CD1c-positive myeloid dendritic cell (primary cell): ENCODE results near the gene SLC25A36.
"Not testable (repeated sequence)": the region's sequence is repeated elsewhere in the genome, so short reads cannot be mapped to it uniquely, and the experiment has no call there.

Experiments used
- DNase-seq: peaks from one replicate; pipeline ENCODE4 v3.0.0-alpha.2; 2016; ENCODE audit errors: extremely low spot score

Gene SLC25A36

DNA sequence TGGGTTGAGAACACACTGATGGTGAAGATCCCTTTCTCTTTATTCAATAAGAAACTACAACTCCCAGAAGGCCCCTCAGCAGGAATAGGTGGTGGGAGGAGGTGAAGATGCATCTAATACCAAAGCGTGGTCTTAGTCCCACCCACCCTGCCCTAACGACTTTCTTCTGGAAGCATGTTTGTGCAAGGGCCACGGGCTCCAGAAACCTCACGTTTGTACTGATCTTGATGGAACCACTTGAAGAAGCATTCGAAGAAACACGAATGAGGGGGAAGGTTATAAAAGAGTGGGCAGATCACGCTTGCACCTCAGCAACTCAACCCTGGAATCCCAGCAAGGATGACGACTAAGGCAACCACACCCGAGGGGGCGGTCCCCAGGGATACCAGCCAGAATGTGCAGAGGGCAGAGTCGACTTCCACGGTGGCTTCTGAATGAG lies 10.6 kb upstream of the SLC25A36 start:
- DNase-seq, result no peak

DNA sequence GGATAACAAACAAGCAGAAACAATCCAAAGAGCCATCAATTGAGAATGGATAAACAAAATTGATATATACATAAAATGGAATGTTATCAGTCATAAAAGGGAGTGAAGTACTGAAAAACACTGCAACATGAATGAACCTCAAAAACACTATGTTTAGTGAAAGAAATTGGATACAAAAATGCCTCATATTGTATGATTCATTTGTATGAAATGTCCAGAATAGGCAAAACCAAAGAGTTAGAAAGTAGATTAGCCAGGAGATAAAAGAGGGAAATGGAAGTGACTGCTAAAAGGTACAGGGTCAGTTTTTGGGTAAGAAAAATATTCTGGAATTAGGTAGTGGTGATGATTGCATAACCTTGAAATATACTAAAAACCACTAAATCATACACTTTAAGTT lies 9.8 kb upstream of the SLC25A36 start:
- DNase-seq, result no peak

DNA sequence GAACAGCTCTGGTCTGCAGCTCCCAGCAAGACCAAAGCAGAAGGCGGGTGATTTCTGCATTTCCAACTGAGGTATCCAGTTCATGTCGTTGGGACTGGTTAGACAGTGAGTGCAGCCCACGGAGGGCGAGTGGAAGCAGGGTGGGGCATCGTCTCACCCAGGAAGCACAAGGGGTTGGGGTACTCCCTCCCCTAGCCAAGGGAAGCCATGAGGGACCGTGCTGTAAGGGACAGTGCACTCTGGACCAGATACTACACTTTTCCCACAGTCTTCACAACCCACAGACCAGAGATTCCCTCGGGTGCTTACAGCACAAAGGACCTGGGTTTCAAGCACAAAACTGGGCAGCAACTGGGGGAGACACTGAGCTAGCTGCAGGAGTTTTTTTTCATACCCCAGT lies 8.5 kb upstream of the SLC25A36 start:
- DNase-seq, result no peak

DNA sequence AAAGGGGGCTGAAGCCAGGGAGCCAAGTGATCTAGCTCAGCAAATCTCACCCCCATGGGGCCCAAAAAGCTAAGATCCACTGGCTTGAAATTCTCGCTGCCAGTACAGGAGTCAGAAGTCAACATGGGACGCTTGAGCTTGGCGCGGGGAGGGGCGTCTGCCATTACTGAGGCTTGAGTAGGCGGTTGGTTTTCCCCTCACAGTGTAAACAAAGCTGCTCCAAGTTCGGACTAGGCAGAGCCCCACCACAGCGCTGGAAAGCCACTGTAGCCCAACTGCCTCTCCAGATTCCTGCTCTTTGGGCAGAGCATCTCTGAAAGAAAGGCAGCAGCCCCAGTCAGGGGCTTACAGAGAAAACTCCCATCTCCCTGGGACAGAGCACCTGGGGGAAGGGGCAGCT lies 8.1 kb upstream of the SLC25A36 start:
- no peak for DNase-seq

DNA sequence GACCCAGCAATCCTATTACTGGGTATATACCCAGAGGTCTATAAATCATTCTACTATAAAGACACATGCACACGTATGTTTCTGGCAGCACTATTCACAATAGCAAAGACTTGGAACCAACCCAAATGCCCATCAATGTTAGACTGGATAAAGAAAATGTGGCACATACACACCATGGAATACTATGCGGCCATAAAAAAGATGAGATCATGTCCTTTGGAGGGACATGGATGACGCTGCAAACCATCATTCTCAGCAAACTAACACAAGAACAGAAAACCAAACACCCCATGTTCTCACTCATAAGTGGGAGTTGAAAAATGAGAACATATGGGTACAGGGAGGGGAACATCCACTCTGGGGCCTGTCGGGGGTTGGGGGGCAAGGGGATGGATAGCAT lies 2.3 kb upstream of the SLC25A36 start:
- DNase-seq, result not testable (repeated sequence)

DNA sequence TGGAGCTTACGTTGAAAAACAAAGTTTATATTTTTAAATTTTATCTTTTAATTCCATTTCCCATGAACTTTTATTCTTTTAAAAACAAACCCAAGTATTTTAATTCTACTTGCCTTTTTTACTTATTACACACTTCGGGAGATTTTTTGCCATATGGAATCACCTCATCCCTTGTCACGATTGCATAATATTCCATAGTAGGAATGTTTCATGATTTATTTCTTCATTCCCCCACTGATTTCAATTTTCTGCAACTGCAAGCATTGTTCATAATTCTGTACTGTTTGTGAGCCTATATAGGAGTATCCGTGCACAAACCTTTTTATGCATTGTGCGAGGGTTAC lies 574 bp upstream of the SLC25A36 start:
- DNase-seq, result no peak

DNA sequence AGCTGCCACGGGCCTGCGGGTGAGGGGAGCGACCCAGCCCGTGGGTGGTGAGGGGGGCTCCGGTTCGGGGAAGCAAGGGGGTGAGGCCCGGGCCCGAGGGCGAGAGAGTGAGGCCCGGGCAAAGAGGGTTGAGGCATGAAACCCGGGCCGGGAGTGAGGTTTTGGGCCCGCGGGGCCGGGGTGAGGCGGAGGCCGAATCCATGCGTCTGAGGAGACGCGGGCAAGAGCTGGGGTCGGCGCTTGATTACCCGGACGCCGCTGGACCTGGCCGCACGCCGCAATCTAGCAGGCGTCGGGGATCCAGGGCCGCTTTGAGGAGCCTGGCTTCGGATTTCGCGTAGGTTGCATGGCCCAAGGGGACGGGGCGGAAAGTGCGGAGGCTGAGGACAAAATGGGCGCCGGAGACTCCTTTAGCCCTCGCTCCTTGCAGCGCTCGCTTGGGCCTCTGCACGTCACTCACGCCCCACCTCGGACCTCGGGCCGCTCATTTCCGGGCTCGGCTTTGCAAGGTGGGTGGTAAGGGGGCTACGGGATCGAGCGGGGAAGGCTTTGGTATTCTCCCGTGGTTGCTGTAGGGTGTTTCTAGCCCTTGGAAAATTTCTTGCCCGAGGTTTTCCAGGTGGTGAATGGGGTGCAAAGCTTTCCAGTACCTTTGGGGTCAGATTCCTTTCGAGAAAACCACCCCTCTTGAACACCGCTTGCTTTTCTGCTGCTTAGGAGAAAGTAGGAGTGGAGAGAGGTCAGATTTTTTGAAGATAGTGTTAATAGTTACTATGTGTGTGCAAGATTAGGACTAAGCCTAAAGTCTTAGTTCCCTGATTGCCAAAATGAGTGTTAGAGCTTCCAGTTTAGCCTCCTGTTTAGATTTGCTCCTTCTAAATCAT lies 827 bp downstream of the SLC25A36 start:
- peak; percentile 71 for DNase-seq

DNA sequence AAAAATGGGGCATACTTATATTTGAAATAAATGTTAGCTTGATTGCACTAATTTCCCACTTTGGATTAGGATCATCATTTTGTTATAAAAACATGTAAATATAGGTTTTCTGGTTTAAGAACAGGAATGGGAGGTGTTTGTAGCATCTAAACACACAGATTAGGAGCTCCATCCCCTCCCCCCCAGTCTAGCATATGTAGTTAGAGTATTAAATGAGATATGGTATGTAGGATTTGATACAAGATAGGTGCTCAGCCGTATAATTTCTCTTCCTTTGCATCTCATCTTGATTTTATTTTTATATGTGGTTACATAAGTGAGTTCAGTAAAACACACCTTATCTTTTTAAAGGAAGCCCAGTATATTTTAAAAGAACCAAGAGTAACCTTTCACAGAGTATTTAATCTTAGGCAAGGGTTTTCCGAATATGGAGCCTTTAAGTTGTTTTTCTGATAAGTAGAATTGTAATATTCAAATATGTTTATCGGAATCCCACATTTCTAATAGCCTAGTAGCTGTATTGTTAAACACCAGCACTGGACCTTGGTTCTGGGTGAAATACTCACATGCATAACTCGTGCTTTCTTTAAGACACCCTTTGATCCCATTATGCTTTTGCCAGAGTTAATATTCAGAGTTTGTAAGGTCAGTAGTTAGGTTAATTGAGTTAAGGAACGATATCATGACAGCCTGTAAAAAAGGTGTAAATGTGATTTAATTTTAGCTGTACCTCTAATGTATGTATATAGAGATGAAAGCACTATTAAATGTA lies 2.3 kb downstream of the SLC25A36 start:
- no peak for DNase-seq

DNA sequence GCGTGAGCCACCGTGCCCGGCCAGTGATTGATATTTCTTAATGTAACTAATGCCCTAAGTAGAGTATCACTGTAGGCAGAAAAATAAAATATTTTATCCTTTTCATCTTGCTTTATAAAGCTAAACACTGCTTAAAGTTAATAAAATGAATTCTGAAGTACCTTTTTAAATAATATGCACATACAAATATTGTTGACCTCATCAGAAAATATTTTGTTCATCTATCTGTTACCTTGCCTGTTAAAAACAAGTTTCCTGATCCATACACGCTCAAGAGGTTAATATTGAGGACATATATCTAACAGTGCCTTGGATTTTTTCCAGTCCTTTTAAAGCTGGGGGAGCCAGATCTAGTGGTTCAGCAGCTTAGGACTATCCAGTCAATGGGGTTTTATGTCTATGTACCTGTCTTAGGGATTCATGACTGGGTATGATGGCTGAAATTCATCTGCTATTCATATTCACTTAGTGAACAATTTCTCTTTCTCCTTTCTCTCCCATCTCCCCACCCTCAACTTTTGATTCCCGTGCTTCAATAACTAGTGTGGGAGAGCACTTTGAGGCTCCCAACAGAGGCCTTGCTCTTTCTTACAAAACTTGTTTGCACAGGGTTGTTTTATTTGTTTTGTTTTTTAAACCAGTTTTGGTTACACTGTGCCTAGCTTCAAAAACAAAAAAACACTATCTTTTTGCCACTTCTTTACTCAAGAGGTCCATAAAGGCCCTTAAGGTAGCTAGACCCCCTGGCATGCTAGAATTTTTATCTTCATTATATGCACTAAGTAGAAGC lies 7.0 kb downstream of the SLC25A36 start:
- no peak for DNase-seq

DNA sequence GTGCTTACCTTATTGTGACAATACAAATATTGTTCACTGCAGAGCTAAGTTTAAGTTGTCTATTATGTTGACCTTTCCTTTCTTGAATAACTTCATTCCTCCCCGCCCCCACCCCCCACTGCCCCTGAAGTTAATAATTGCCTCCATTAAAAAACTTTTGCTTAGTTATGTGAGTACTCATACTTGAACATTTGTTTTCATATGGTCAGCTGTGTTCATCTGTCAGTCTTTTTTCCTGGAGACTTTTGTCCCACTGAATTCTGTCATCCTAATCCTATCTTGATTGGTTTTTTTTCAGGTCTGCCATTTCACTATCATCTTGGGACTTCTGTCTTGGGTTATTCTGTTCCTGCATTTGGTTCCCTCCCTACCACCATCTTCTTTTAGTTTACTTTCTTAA lies 8.5 kb downstream of the SLC25A36 start:
- DNase-seq, result no peak

DNA sequence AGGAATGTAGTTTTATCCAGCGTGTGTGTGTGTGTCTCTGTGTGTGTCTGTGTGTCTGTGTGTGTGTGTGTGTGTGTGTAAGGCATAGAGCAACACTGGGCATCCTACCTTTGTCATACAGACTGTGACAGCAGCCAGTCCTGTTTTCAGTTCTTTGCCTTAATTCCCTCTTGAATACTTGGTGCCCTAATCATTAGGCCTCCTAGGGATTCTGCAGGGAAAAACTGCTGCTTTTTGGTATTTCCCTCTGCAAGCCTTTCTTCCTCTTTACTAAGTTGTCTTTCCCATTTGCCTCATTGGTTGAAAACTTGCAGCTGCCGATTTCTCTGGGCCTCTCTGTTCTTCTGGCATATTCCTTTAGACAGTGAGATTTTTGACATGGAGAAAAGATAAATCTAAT lies 9.2 kb downstream of the SLC25A36 start:
- DNase-seq, result no peak

DNA sequence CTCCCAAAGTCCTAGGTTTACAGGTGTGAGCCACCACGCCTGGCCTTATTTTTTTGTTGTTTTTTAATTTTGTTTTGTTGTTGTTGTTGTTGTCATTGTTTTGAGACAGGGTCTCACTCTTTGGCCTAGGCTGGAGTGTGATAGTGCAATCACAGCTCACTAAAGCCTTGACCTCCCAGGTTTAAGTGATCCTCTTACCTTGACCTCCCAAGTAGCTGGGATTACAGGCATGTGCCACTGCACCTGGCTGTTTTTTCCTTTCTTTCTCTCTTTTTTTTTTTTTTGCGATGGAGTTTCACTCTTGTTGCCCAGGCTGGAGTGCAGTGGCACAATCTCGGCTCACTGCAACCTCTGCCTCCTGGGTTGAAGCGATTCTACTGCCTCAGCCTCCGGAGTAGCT lies 10.1 kb downstream of the SLC25A36 start:
- DNase-seq, result not testable (repeated sequence)

DNA sequence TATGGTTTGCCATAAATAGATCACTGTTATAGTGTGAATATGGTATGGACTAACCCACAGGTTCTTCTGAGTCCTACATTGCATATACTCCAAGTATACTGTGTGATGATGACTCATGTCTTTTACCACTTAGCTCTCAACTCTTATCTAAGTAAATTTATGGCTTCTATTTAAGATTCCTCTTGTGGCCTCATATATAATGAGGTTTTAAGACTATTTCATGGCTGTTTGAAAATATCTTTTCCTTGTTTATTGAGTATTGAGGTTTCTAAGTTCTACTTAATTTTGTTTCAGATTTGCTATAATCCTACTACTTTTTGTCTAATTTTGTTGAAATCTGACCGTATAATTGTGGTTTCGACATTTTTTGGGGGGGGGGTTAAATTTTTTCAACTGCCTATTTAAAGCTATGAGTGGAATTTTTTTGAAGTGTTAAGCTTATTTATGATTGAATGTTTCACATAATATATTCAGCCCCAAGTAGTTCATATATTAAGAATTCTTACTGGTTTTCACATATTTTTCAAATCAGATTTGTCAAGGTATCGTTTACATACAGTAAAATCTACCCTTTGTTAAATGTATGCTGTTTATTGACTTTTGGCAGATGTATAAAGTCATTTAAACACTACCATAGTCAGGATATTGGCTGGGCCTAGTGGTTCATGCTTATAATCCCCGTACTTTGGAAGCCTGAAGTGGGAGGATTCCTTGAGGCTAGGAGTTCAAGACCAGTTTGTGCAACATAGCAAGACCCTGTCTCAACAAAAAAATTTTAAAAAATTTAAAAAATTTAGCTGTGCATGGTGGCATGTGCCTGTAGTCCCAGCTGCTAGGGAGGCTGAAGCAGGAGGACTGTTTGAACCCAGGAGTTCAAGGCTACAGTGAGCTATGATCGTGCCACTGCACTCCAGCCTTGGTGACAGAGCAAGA lies 11.7 kb downstream of the SLC25A36 start:
- no peak for DNase-seq

DNA sequence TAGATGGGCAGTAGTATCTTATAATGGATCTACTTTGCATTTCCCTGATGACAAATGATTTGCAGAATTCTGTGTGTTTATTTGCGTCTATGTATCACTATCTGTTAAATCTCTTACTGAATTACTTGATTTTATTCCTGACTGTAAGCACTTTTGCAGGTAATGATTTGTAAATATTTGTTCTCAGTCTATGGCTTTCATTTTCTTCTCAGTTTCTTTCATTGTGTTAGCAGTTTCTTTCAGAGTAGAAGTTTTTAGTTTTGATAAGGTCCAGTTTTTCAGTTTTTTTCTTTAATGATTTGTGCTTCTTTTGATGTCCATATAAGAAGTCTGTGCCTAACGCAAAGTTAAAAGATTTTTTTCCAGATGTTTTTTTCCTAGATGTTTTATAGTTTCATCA lies 12.9 kb downstream of the SLC25A36 start:
- no peak for DNase-seq

DNA sequence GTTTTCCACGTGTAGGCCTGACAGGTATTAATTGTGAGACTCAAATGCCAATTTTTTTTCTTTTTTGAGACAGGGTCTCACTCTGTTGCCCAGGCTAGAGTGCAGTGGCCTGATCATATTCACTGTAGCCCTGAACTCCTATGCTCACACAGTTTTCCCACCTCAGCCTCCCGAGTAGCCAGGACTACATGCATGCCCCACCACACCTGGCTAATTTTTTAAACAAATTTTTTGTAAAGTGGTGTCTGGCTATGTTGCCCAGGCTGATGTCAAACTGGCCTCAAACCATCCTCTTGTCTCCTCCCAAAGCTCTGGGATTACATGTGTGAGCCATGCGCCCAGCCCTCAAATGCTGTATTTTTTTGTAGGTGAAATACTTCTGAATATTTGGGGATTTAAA lies 14.0 kb downstream of the SLC25A36 start:
- no peak for DNase-seq

DNA sequence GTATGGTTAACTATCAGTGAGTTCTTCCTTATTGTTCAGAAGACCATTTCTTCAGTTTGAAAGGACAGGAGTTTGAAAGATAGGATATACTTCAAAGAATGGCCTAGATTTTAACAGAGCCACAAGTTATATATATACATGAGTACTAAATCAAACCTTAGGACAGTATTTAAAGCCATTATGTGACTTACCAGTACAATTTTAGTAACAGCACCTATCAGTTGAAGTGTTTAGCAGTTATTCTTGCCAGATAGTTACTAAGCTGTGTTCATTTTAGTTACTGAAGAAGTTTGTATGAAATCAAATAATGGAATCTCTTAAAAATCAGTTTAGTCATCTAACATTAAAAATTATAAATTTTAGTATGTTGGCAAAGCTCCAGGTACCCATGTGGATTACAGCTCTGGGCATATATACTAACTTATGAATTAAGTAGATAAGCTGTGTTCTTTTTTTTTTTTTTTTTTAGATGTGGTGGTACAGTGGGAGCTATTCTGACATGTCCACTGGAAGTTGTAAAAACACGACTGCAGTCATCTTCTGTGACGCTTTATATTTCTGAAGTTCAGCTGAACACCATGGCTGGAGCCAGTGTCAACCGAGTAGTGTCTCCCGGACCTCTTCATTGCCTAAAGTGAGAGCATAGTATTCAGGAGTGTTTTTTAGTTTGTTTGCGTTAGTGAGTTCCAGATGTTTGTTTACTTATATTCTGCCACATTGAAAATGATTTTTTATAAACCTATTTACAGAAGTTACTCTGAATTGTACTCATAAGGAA lies 14.6 kb downstream of the SLC25A36 start:
- DNase-seq, result no peak

DNA sequence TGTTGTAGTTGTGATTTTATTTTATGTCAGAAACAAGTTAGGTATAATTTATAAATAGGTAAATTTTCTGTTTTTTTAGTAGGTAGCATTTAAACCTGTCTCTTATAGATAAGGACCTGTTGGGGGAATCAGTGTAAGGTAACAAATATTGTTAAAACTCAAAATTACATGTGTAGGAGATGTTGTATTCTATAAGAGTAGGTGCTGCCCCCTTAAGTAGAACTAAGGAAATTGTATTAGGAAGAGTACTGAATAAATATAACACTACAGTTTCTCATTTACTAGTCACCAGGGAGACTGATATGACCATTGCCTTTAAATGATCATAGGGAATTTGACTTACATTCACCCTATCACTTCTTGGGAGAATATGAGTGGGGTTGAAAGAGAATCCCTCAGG lies 31.2 kb downstream of the SLC25A36 start:
- DNase-seq, result no peak

DNA sequence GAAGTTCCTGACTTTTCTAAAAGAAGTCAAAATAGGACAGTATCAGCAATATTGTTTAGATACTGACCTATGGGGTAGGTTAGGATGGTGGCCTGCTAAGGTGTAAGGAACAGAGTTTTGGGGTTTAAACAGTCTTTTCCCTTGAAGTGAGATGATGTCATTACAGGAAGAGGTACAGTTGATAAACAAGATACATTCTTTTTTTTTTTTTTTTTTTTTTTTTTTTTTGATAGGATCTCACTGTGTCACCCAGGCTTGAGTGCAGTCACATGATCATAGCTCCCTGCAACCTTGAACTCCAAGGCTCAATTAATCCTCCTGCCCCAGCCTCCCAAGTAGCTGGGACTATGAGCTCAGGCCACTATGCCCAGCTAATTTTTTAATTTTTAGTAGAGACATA lies 33.3 kb downstream of the SLC25A36 start:
- DNase-seq, result no peak

DNA sequence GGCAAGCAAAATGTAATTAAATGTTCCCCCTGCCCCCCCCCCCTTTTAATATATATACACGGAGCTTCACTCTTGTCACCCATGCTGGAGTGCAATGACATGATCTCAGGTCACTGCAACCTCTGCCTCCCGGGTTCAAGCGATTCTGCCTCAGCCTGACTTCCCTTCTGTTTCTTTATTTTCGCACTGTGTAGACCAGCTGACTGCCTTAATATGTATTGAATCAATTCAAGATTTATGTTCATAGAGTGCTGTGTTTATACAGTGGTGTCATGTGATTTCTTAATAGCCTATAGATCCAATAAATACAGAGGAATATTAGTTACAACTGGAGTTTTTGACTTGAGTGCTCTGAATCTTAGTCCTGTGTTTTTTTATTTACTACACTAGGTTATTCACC lies 39.0 kb downstream of the SLC25A36 start:
- no peak for DNase-seq

DNA sequence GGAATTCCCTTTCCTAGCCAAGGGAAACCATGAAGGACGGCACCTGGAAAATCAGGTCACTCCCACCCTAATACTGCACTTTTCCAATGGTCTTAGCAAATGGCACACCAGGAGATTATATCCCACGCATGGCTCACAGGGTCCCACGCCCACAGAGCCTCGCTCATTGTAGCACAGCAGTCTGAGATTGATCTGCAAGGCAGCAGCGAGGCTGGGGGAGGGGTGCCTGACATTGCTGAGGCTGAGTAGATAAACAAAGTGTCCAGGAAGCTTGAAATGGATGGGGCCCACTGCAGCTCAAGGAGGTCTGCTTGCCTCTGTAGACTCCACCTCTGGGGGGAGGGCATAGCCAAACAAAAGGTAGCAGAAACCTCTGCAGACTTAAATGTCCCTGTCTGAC lies 46.2 kb downstream of the SLC25A36 start:
- DNase-seq, result not testable (repeated sequence)

DNA sequence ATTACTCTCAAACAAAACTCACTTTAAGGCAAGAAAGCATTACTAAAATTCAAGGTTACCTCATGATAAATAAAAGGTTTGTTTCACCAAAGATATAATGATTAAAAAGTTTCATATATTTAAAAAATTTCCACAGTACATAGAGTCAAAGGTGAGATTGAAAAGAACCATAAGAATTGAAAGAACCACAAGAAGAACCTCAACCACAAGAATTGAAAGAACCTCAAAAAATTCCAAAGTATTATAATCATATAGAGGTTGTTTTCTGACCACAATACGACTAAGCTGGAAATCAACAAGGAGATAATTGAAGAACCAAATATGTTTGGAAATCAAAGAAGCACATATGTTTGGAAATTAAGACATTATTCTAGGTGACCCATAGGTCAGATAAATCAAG lies 52.7 kb downstream of the SLC25A36 start:
- no peak for DNase-seq
